Measurements from ENCODE around the gene RPS26. TPM values are rescaled to one million over a fixed set of nuclear protein-coding genes. Genes with fewer than 3 reads are reported as not detected.

RPS26 gene
- total RNA-seq (10 to 100 TPM; 55.6 to 55.8 TPM), polyA plus RNA-seq (1,000 to 10,000 TPM in 1 of 2 donors, 100 to 1,000 TPM in 1; 386 to 1,449 TPM)

- Mint-ChIP-seq H3K4me3 (peak within 1 kb of the TSS; percentile 98 to 100 (median 99)), H3K4me1 (peaks cover 15 to 45% (median 23%) of the 10 kb centered on the region in 4 donors)
- POLR2A ChIA-PET (ENCODE audit: partially characterized antibody): interaction anchor here (0.9 to 2.2 kb wide), 12 partner anchors 45 to 303 kb away, joined by 3 to 16 read pairs (median 5); partner anchors contain the start of genes DNAJC14, ESYT1, ORMDL2 and PA2G4
These were observed at the start of gene RPS26 for GRCh38 chr12:56041552-56042429. RPS26 (plus strand) TSS chr12:56041918; CDS start chr12:56042167, 249 bp downstream.

DNA sequence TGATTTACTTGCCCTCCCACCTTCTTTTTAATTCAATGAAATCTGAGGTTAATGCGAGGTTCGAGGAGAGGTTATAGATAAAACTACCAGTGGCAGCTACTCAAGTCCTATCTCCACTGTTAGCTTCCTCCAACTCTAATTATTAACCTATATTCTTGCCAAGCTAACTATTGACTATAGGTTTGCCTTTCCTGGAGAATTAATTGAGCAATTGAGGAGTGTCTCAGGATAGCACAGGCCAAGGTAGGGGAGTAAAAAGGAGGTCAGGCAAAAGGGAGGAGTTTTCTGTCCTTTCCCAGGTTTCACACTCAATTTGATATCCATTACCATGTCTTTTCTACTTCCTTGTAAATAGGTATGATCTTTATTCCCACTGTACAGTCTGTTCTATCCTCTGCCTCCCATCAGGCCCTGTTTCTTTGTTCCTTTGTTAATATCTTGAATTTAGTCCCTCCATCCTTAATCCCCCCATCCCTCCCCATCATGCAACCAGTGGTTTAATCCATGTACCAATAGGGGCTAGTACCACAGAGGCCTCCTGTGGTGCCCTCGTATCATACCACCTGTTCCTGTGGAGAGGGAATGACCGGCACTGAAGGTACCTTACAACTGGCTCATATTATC lies 48.4 kb upstream of the RPS26 start:
- no peak overlapping the region for H3K4me3 ChIP-seq (ENCODE audit: low read length in 2 of 2)
- peaks cover 0 to 1% of the 10 kb centered on the region in 2 donors for H3K27me3 Mint-ChIP-seq
- no peaks in the 10 kb centered on the region for H3K9me3 ChIP-seq (ENCODE audit: control insufficient read depth in 1 of 2, low read length in 2 of 2)
- H3K27ac ChIP-seq (ENCODE audit: low read depth, low read length): no peak overlapping the region
- POLR2A ChIA-PET (ENCODE audit: partially characterized antibody): no interaction called here
- H3K4me3 Mint-ChIP-seq: no peak overlapping the region
- H3K27me3 ChIP-seq (ENCODE audit: insufficient read depth, low read length): no peaks in the 10 kb centered on the region
- peaks cover 43 to 53% of the 10 kb centered on the region in 2 donors for H3K36me3 Mint-ChIP-seq
- no peaks in the 10 kb centered on the region for H3K9me3 Mint-ChIP-seq
- H3K27ac Mint-ChIP-seq: peak overlapping the region in 1 of 7 donors; percentile 64
- H3K4me1 ChIP-seq (ENCODE audit: insufficient read depth, low read length): peaks cover 16% of the 10 kb centered on the region
- peaks cover 7 to 21% (median 8%) of the 10 kb centered on the region in 4 donors for H3K4me1 Mint-ChIP-seq
- CTCF ChIA-PET (ENCODE audit: partially characterized antibody): interaction anchor here (1.3 to 1.9 kb wide), 3 partner anchors 10 to 36 kb away, joined by 4 to 6 read pairs (median 5); no protein-coding TSS in a partner anchor
- H3K36me3 ChIP-seq (ENCODE audit: insufficient read depth, low read length): peaks cover 44% of the 10 kb centered on the region
- no peak for DNase-seq
- intact Hi-C loops (cut with micrococcal nuclease): no loop called here

More at GRCh38 chr12:56041552-56042429, at the start of gene RPS26:
- peaks cover 0 to 3% (median 0%) of the 10 kb centered on the region in 8 donors for H3K9me3 Mint-ChIP-seq
- Histone ChIP-seq H3K36me3 (ENCODE audit: insufficient read depth, low read length) (peaks cover 25% of the 10 kb centered on the region), H3K27me3 (ENCODE audit: insufficient read depth, low read length) (no peaks in the 10 kb centered on the region), H3K9me3 (ENCODE audit: control insufficient read depth in 1 of 2, low read length in 2 of 2) (no peaks in the 10 kb centered on the region), H3K4me1 (ENCODE audit: insufficient read depth, low read length) (peaks cover 23% of the 10 kb centered on the region), H3K27ac (ENCODE audit: low read depth, low read length) (peak within 1 kb of the TSS; percentile 87), H3K4me3 (ENCODE audit: low read length in 2 of 2) (peak within 1 kb of the TSS; percentile 94 to 97)
- CTCF ChIA-PET (ENCODE audit: partially characterized antibody): interaction anchor here (1.2 to 6.7 kb wide), 7 partner anchors 45 to 303 kb away, joined by 3 to 42 read pairs (median 4); partner anchors contain the start of genes SUOX and ZC3H10
- DNase-seq: peak; percentile 95 to 98 (median 96)
- peaks cover 25 to 43% of the 10 kb centered on the region in 2 donors for H3K36me3 Mint-ChIP-seq
- peak within 1 kb of the TSS; percentile 96 to 100 (median 99) for H3K27ac Mint-ChIP-seq
- H3K27me3 Mint-ChIP-seq: no peaks in the 10 kb centered on the region
- intact Hi-C loops (cut with micrococcal nuclease): loop anchor here (1.0 to 2.0 kb wide), 8 partner anchors 34 to 303 kb away; partner anchors contain the start of genes PA2G4, SARNP and ZC3H10

- H3K4me3 Mint-ChIP-seq: no peak overlapping the region
- H3K27ac Mint-ChIP-seq: peak overlapping the region in 1 of 7 donors; percentile 41
- CTCF ChIA-PET (ENCODE audit: partially characterized antibody): interaction anchor here (0.6 to 5.7 kb wide), 37 partner anchors 10 to 271 kb away, joined by 3 to 61 read pairs (median 6); partner anchors contain the start of genes IKZF4, ORMDL2, PA2G4 and RAB5B
- H3K27me3 Mint-ChIP-seq: peaks cover 0 to 1% of the 10 kb centered on the region in 2 donors
- POLR2A ChIA-PET (ENCODE audit: partially characterized antibody): interaction anchor here (0.7 to 2.1 kb wide), 13 partner anchors 12 to 256 kb away, joined by 3 to 20 read pairs (median 4); partner anchors contain the start of genes DNAJC14, PA2G4 and RAB5B
- no peak for DNase-seq
- H3K4me1 ChIP-seq (ENCODE audit: insufficient read depth, low read length): peaks cover 16% of the 10 kb centered on the region
- H3K27ac ChIP-seq (ENCODE audit: low read depth, low read length): no peak overlapping the region
- H3K36me3 ChIP-seq (ENCODE audit: insufficient read depth, low read length): peaks cover 35% of the 10 kb centered on the region
- H3K27me3 ChIP-seq (ENCODE audit: insufficient read depth, low read length): no peaks in the 10 kb centered on the region
- no peaks in the 10 kb centered on the region for H3K9me3 Mint-ChIP-seq
- no peak overlapping the region for H3K4me3 ChIP-seq (ENCODE audit: low read length in 2 of 2)
- peaks cover 10 to 23% (median 12%) of the 10 kb centered on the region in 4 donors for H3K4me1 Mint-ChIP-seq
- no peaks in the 10 kb centered on the region for H3K9me3 ChIP-seq (ENCODE audit: control insufficient read depth in 1 of 2, low read length in 2 of 2)
- peaks cover 36 to 40% of the 10 kb centered on the region in 2 donors for H3K36me3 Mint-ChIP-seq
- intact Hi-C loops (cut with micrococcal nuclease): loop anchor here (5.0 kb wide), 1 partner anchor 122 kb away; the partner anchor contains the start of genes RPL41 and ZC3H10
These were observed 46.4 kb upstream of the RPS26 start for GRCh38 chr12:55995366-55995765.

- no peaks in the 10 kb centered on the region for H3K9me3 ChIP-seq (ENCODE audit: control insufficient read depth in 1 of 2, low read length in 2 of 2)
- Mint-ChIP-seq H3K4me1 (peaks cover 10 to 23% (median 12%) of the 10 kb centered on the region in 4 donors), H3K9me3 (no peaks in the 10 kb centered on the region), H3K4me3 (peak overlapping the region in 6 of 8 donors; percentile 2 to 51 (median 40)), H3K27ac (peak overlapping the region in 6 of 7 donors; percentile 14 to 92 (median 62)), H3K36me3 (peaks cover 27 to 31% of the 10 kb centered on the region in 2 donors), H3K27me3 (peaks cover 0 to 1% of the 10 kb centered on the region in 2 donors)
- intact Hi-C loops (cut with micrococcal nuclease): loop anchor here (1.0 to 5.0 kb wide), 5 partner anchors 21 to 258 kb away; partner anchors contain the start of genes RAB5B, RPL41, RPS26 and ZC3H10
- H3K27me3 ChIP-seq (ENCODE audit: insufficient read depth, low read length): no peaks in the 10 kb centered on the region
- POLR2A ChIA-PET (ENCODE audit: partially characterized antibody): interaction anchor here (0.6 to 2.1 kb wide), 21 partner anchors 11 to 294 kb away, joined by 3 to 20 read pairs (median 4); partner anchors contain the start of genes DNAJC14, PA2G4, RAB5B and RPS26
- no peak overlapping the region for H3K27ac ChIP-seq (ENCODE audit: low read depth, low read length)
- peaks cover 16% of the 10 kb centered on the region for H3K4me1 ChIP-seq (ENCODE audit: insufficient read depth, low read length)
- DNase-seq: peak; percentile 65 to 78 (median 74)
- no peak overlapping the region for H3K4me3 ChIP-seq (ENCODE audit: low read length in 2 of 2)
- CTCF ChIA-PET (ENCODE audit: partially characterized antibody): interaction anchor here (0.6 to 5.7 kb wide), 42 partner anchors 11 to 320 kb away, joined by 3 to 61 read pairs (median 4); partner anchors contain the start of genes IKZF4, ORMDL2, PA2G4 and RAB5B
- peaks cover 26% of the 10 kb centered on the region for H3K36me3 ChIP-seq (ENCODE audit: insufficient read depth, low read length)
These were observed 45.5 kb upstream of the RPS26 start for GRCh38 chr12:55996201-55996714.

DNA sequence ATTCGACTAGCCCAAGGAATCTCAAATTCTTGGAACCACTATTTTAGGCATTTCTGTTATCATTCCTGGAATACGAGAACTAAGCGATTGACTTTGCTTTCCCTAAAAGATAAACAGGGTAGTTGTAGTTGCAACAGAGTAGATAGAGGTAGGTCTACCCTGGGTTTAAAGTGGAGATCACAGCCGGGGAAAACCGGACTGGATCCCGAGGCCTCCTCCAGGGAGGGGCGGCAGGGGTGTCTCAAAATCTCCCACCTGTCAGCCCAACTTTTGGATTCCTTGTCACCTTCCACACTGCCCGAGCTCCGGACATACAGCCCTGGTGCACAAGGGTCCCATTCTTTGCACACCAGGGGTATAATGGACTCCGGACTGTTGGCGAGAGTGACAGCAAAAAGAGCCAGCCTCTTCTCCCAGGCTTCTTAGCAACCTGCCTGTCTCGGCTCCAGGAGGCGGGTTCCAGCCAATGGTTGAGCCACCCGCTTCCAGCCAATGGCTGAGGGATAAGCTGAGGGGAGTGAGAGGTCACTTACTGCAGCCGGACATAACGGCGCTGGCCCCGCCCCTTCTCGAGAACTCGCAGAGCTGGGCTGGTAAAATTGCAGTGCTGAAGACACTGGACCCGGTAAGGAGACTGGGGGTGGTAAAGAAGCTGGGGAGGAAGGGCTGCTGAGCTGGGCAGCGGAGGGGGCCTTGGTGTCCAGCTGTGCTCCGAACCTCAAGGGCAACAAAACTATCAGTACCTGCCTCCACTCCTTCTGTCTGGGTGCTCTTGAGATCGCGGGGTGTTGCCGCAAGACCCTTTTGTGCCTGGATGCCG lies 44.8 kb upstream of the RPS26 start, which contains the start of gene SUOX:
SUOX (plus strand) TSS at position 562 of the 820 bp plus-strand sequence. CDS start 4,946 bp downstream, outside the sequence.
- CTCF ChIA-PET (ENCODE audit: partially characterized antibody): interaction anchor here (1.0 to 5.7 kb wide), 32 partner anchors 7 to 272 kb away, joined by 3 to 61 read pairs (median 6); partner anchors contain the start of genes IKZF4, ORMDL2, PA2G4 and RAB5B
- peak within 1 kb of the TSS in 6 of 7 donors; percentile 14 to 92 (median 62) for H3K27ac Mint-ChIP-seq
- peaks cover 21 to 24% of the 10 kb centered on the region in 2 donors for H3K36me3 Mint-ChIP-seq

More for the DNA sequence above, 44.8 kb upstream of the RPS26 start, which contains the start of gene SUOX:
- H3K27me3 ChIP-seq (ENCODE audit: insufficient read depth, low read length): no peaks in the 10 kb centered on the region
- DNase-seq: peak in 1 of 5 donors; percentile 6
- H3K9me3 ChIP-seq (ENCODE audit: control insufficient read depth in 1 of 2, low read length in 2 of 2): no peaks in the 10 kb centered on the region
- peaks cover 10 to 23% (median 12%) of the 10 kb centered on the region in 4 donors for H3K4me1 Mint-ChIP-seq
- no peak within 1 kb of the TSS for H3K27ac ChIP-seq (ENCODE audit: low read depth, low read length)
- H3K4me3 ChIP-seq (ENCODE audit: low read length in 2 of 2): peak within 1 kb of the TSS in 1 of 2 donors; percentile 18
- H3K36me3 ChIP-seq (ENCODE audit: insufficient read depth, low read length): peaks cover 21% of the 10 kb centered on the region
- intact Hi-C loops (cut with micrococcal nuclease): loop anchor here (1.0 to 5.0 kb wide), 5 partner anchors 22 to 259 kb away; partner anchors contain the start of genes RAB5B, RPL41, RPS26 and ZC3H10
- POLR2A ChIA-PET (ENCODE audit: partially characterized antibody): interaction anchor here (0.7 to 2.2 kb wide), 16 partner anchors 10 to 120 kb away, joined by 3 to 20 read pairs (median 3); partner anchors contain the start of genes IKZF4, RAB5B and RPS26
- peaks cover 0 to 1% of the 10 kb centered on the region in 2 donors for H3K27me3 Mint-ChIP-seq
- peaks cover 16% of the 10 kb centered on the region for H3K4me1 ChIP-seq (ENCODE audit: insufficient read depth, low read length)
- H3K9me3 Mint-ChIP-seq: no peaks in the 10 kb centered on the region
- H3K4me3 Mint-ChIP-seq: peak within 1 kb of the TSS in 6 of 8 donors; percentile 2 to 54 (median 46)
